ENCODE measurements around the gene PPP1R14B.
A peak's percentile ranks its signal among the peaks of the same experiment; 100 is the strongest.

PPP1R14B gene

DNA sequence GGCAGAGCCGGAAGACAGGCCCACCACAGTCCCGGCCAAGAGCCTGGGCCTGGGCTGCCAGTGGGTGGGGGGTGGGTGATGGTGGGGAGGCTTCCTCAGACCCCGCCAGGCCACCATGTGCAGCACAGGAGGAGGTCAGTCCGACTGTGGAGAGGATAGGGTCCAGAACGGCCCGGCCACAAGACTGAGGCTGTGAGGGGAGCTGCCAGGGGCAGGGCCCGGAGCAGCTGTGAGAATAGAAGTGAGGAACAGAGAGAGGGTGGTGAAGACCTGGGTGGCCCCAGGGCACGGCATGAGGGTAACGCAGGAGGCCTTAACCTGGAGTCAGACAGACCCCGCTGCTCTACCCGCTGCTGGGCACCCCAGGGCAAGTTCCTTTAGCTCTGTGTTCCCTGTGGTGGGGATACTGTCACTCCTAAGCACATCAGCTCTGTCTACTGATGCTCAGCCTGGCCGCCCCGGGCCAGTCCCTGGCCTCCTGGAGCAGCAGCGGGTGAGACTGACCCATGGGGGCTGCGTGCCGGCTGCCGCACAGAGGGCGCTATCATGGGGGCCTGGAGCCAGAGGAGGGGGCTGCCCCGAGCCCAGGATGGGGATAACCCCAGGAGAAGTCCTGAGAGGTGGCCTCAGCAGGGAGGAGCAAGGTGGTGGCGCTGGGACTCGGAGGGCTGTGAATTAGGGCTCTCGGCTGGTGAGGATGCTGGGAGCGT, 38.5 kb downstream of the PPP1R14B start:
- no peaks in the 10 kb centered on the region for H3K9me3 Mint-ChIP-seq
- H3K27ac Mint-ChIP-seq, result peak overlapping the region; percentile 96
- no peaks in the 10 kb centered on the region for H3K36me3 Mint-ChIP-seq
- DNase-seq (ENCODE audit: low spot score in 2 of 2), result no peak
- no peak for ATAC-seq
- peaks cover 75% of the 10 kb centered on the region for H3K4me1 Mint-ChIP-seq
- peak overlapping the region; percentile 91 for H3K4me3 Mint-ChIP-seq

DNA sequence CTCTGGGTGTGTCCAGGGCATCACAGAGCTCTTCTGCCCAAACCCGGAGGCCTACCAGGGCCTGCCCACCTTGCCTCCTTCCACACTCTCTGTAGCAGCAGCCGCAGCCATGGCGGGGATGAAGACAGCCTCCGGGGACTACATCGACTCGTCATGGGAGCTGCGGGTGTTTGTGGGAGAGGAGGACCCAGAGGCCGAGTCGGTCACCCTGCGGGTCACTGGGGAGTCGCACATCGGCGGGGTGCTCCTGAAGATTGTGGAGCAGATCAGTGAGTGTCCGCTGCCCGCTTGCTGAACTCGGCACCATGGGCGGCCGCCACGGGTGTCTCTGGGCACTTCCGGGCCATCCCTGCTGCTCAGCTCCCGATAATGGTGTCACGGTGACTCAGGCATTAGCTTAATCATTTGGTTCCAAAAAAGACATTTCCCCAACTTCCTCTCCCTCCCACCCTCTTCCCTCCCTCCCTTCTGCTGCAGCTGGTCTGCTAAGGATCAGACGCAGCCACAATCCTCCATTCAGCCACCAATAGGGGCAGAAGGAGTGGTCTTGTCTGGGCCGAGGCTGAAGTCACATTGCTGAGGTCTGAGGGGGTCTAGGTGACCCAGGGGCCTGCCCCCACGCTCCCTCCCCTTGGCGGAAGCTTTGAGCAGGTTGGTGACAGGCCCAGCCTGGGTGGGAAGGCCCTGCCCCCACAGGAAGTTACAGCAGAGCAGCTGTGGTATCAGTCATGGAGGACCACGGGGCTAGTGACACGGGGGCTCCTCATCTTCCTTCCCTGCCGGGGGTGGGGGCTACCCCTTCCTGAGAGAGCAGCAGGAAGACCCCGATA, 39.3 kb downstream of the PPP1R14B start:
- DNase-seq (ENCODE audit: low spot score in 2 of 2) (peak; percentile 70 to 93), ATAC-seq (peak; percentile 89)
- Mint-ChIP-seq H3K9me3 (no peaks in the 10 kb centered on the region), H3K27ac (peak overlapping the region; percentile 96), H3K4me1 (peaks cover 73% of the 10 kb centered on the region), H3K4me3 (peak overlapping the region; percentile 91), H3K36me3 (no peaks in the 10 kb centered on the region)

DNA sequence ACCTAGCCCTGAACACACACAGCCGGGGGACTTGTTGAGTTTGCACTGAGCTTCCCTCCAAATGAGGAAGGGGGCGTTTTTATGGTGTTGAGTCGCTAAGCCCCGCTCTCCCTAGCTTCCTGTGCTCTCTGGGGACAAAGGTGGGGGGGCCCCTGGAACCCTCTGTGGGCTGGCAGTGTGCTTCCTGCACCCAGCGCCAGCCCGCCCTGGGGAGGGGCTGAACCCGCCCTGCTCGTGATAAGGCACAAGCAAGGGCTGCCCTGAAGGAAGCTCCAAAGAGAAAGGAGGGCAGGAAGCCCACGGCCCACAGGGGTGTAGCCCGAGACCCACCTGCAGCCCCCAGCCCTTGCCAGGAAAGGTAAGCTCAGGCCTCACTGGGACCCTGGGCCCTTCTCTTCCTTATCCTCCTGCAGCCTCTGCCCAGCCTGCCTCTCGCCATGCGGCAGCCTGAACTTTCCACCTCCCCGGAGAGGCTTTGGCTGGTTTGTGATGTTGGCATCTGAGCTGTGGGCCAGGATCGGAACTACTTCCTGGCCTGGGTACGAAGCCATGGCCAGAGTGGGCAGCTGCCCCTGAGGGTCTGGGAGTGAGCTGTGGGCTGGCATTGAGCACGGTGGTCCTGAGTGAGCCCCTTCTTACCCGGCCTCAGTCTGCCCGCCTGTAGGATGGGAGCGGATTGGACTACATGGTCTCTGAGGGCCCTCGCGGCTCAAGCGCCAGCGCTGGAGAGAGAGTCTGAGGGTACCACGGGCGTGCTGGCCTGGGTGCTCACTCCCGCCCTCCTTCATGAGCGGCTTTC, 40.1 kb downstream of the PPP1R14B start, which contains the start of gene FERMT3:
FERMT3 (plus strand) TSS at position 265 of the 799 bp plus-strand sequence. CDS start 644 bp downstream, outside the sequence.
- H3K4me1 Mint-ChIP-seq, result peaks cover 66% of the 10 kb centered on the region
- H3K36me3 Mint-ChIP-seq, result no peaks in the 10 kb centered on the region
- ATAC-seq, result peak; percentile 56
- peak within 1 kb of the TSS; percentile 91 for H3K4me3 Mint-ChIP-seq
- no peaks in the 10 kb centered on the region for H3K9me3 Mint-ChIP-seq
- peak; percentile 54 to 83 for DNase-seq (ENCODE audit: low spot score in 2 of 2)
- peak within 1 kb of the TSS; percentile 96 for H3K27ac Mint-ChIP-seq

DNA sequence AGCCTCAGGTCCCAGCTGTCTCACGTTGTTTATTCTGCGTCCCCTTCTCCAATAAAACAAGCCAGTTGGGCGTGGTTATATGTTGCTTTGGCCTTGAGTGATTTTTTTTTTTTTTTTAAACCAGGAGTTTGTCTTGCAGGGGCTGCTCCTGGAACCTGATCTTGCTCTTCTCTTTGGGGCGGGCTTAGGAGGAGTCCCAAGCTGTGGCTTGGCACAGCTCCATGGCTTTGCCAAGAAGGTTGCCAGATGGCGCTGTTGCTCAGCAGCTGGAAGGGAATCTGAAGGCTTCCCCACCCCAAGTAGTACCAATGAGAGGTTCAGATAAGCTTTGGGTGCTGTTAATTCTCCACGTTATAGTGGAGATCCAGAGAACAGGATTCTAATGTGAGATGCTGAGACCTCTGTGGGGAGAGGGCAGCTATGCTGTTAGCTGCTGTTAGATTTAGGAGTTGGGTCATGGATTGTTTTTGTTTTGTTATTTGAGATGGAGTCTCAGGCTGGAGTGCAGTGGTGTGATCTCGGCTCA, 42.2 kb downstream of the PPP1R14B start:
- Mint-ChIP-seq H3K27ac (peak overlapping the region; percentile 68), H3K9me3 (no peaks in the 10 kb centered on the region), H3K36me3 (no peaks in the 10 kb centered on the region), H3K4me3 (peak overlapping the region; percentile 91), H3K4me1 (peaks cover 60% of the 10 kb centered on the region)
- DNase-seq (ENCODE audit: low spot score in 2 of 2) (peak in 1 of 2 donors; percentile 61), ATAC-seq (peak; percentile 44)

DNA sequence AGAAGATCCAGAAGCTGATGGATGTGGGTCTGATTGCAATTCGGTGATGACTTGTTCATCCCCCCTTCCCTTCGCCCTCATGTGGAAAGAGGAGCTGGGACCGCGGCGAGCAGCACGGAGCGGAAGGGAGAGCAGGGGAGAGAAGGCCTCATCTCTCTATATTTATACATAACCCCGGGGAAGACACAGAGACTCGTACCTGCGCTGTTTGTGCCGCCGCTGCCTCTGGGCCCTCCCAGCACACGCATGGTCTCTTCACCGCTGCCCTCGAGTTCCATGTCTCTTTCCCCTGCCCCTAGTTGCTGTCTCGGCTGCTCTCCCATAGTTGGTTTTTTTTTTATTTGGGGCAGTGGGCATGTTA, 42.7 kb downstream of the PPP1R14B start:
- H3K27ac Mint-ChIP-seq, result peak overlapping the region; percentile 68
- peaks cover 55% of the 10 kb centered on the region for H3K4me1 Mint-ChIP-seq
- H3K36me3 Mint-ChIP-seq, result no peaks in the 10 kb centered on the region
- no peak overlapping the region for H3K4me3 Mint-ChIP-seq
- DNase-seq (ENCODE audit: low spot score in 2 of 2), result no peak
- no peak for ATAC-seq
- no peaks in the 10 kb centered on the region for H3K9me3 Mint-ChIP-seq

DNA sequence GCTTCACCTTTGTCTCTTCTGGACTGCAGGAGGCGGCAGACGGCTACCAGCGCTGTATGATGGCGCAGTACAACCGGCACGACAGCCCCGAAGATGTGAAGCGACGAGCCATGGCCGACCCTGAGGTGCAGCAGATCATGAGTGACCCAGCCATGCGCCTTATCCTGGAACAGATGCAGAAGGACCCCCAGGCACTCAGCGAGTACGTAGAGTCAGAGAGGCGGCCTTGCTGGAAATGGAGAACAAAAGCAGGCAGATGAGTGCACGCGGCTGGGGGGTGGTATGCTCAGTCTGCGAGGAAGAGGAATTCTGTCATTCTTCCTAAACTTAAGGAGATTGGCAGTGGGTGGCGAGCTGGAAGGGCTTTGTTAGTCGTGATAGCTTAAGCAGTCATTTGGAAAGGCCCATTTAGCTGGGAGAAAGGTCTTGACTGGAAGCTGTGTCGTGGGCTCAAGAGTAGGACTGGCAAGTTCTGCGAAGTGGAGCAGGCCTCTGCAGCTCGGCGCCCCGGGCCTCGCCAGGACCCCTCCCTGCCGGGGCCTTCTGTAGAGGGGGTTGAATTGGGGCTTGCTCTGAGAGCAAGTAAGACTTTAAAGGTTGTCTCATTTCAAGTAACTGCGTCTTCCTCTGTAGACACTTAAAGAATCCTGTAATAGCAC, 43.2 kb downstream of the PPP1R14B start:
- peaks cover 50% of the 10 kb centered on the region for H3K4me1 Mint-ChIP-seq
- DNase-seq (ENCODE audit: low spot score in 2 of 2) (no peak), ATAC-seq (no peak)
- H3K4me3 Mint-ChIP-seq, result no peak overlapping the region
- no peaks in the 10 kb centered on the region for H3K36me3 Mint-ChIP-seq
- H3K27ac Mint-ChIP-seq, result peak overlapping the region; percentile 68
- H3K9me3 Mint-ChIP-seq, result no peaks in the 10 kb centered on the region

DNA sequence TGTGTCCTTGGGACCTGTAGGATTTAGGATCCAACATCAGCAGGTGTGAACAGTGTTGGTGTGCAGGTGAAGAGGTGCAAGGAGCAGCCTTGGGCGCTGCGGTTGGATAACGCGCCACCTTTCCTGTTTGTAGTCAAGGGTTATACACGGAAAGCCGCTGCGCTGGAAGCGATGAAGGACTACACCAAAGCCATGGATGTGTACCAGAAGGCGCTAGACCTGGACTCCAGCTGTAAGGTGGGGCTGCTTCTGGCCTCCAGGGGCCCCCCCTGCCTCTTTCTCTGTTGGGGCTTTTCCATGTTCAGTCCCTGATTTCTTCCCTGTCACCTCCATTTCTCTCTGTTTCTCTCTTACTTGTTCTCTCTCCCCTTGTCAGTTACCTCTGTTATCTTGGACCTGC, 43.8 kb downstream of the PPP1R14B start:
- no peak overlapping the region for H3K27ac Mint-ChIP-seq
- no peaks in the 10 kb centered on the region for H3K9me3 Mint-ChIP-seq
- no peaks in the 10 kb centered on the region for H3K36me3 Mint-ChIP-seq
- no peak overlapping the region for H3K4me3 Mint-ChIP-seq
- DNase-seq (ENCODE audit: low spot score in 2 of 2) (no peak), ATAC-seq (no peak)
- H3K4me1 Mint-ChIP-seq, result peaks cover 44% of the 10 kb centered on the region

DNA sequence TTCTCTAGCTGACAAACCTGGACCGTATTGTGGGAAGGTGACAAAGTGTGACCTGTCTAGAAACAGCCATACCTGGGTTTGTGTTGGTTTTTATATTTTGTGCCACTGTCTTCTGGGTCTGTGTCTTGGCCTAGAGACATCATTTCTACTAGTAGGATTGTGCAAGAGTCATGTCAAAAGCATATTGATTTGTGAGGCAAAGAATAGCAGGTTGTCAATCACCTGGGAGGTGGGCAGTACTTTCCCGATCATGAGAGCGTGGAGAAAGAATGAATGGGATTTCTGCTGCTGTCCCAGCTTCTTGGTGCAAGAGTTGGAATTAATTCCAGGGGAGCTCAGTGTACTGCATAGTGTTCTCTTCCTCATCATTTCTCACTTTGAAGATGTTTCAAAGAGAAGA, 45.2 kb downstream of the PPP1R14B start:
- DNase-seq (ENCODE audit: low spot score in 2 of 2) (no peak), ATAC-seq (no peak)
- Mint-ChIP-seq H3K9me3 (no peaks in the 10 kb centered on the region), H3K4me3 (no peak overlapping the region), H3K27ac (no peak overlapping the region), H3K4me1 (peaks cover 45% of the 10 kb centered on the region), H3K36me3 (no peaks in the 10 kb centered on the region)

DNA sequence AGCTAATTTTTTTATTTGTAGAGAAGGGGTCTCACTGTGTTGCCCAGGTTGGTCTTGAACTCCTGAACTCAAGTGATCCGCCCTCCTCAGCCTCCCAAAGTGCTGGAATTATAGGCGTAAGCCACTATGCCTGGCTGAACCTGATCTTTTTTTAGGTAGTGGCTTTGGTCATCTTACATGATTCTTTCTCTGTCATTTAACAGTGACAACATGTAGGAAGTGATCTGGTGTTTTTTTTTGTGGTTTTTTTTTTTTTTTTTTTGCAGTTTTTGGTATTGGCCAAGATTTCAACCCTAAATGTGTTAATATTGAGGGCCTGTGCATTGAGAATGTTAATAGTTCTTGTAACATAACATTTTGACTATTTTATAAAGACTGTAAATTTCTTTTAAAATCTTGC, 48.2 kb downstream of the PPP1R14B start:
- H3K4me3 Mint-ChIP-seq, result no peak overlapping the region
- no peaks in the 10 kb centered on the region for H3K36me3 Mint-ChIP-seq
- DNase-seq (ENCODE audit: low spot score in 2 of 2) (no peak), ATAC-seq (no peak)
- H3K27ac Mint-ChIP-seq, result no peak overlapping the region
- peaks cover 38% of the 10 kb centered on the region for H3K4me1 Mint-ChIP-seq
- H3K9me3 Mint-ChIP-seq, result no peaks in the 10 kb centered on the region

DNA sequence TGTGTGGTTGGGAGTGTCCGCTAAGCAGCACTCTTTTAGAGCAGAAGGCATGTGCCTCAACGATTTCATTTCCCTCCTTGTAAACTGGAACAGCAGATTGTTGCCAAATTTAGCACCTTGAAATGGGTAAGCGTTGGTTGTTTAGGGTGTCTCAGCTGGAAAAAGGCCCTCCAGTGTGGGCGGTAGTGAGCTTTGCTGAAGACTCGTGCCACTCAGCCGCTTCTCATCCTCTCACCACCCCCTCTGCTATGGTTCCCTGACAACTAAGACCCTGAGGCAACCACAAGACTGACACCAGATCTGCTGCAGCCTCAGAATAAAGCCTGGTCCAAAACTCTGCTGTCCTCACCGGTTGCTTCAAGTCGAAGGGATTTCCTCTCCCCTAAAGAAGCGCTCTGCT, 50.1 kb downstream of the PPP1R14B start:
- H3K9me3 Mint-ChIP-seq, result no peaks in the 10 kb centered on the region
- H3K36me3 Mint-ChIP-seq, result no peaks in the 10 kb centered on the region
- ATAC-seq (no peak), DNase-seq (ENCODE audit: low spot score in 2 of 2) (no peak)
- peaks cover 30% of the 10 kb centered on the region for H3K4me1 Mint-ChIP-seq
- peak overlapping the region; percentile 53 for H3K27ac Mint-ChIP-seq
- H3K4me3 Mint-ChIP-seq, result no peak overlapping the region
